ENCODE data around the gene PDSS2.
"Not testable (repeated sequence)": the region's sequence is repeated elsewhere in the genome, so short reads cannot be mapped to it uniquely, and the experiment has no call there.

The PDSS2 gene

GRCh38 chr6:107152638-107153430 lies 306.5 kb downstream of the PDSS2 start:
- DNase-seq = no peak

GRCh38 chr6:107144666-107145065 lies 314.7 kb downstream of the PDSS2 start:
- DNase-seq = no peak

- DNase-seq = no peak
Measured at GRCh38 chr6:107144014-107144413, 315.4 kb downstream of the PDSS2 start.

GRCh38 chr6:107140581-107140980 lies 318.8 kb downstream of the PDSS2 start:
- DNase-seq = no peak

GRCh38 chr6:107136324-107136723 lies 323.0 kb downstream of the PDSS2 start:
- not testable (repeated sequence) for DNase-seq

GRCh38 chr6:107135048-107135680 lies 324.2 kb downstream of the PDSS2 start:
- not testable (repeated sequence) for DNase-seq

GRCh38 chr6:107132330-107132954 lies 326.9 kb downstream of the PDSS2 start:
- DNase-seq = no peak

GRCh38 chr6:107129370-107129925 lies 329.9 kb downstream of the PDSS2 start:
- DNase-seq = no peak

GRCh38 chr6:107128577-107128976 lies 330.8 kb downstream of the PDSS2 start:
- DNase-seq = no peak

- no peak for DNase-seq
Measured at GRCh38 chr6:107128175-107128574, 331.2 kb downstream of the PDSS2 start.

- DNase-seq = no peak
Measured at GRCh38 chr6:107125771-107126170, 333.6 kb downstream of the PDSS2 start.

GRCh38 chr6:107124934-107125348 lies 334.4 kb downstream of the PDSS2 start:
- DNase-seq = no peak

GRCh38 chr6:107123501-107123900 lies 335.9 kb downstream of the PDSS2 start:
- DNase-seq = no peak

- DNase-seq = no peak
Measured at GRCh38 chr6:107122748-107123147, 336.6 kb downstream of the PDSS2 start.

GRCh38 chr6:107121964-107122495 lies 337.3 kb downstream of the PDSS2 start:
- DNase-seq = no peak

- no peak for DNase-seq
Measured at GRCh38 chr6:107121266-107121665, 338.1 kb downstream of the PDSS2 start.

- no peak for DNase-seq
Measured at GRCh38 chr6:107120404-107120803, 339.0 kb downstream of the PDSS2 start.

GRCh38 chr6:107118976-107119375 lies 340.4 kb downstream of the PDSS2 start:
- DNase-seq = no peak

- DNase-seq = not testable (repeated sequence)
Measured at GRCh38 chr6:107118540-107118939, 340.8 kb downstream of the PDSS2 start.

- no peak for DNase-seq
Measured at GRCh38 chr6:107116931-107117330, 342.4 kb downstream of the PDSS2 start.

- DNase-seq = peak; percentile 3
Measured at GRCh38 chr6:107116328-107116892, 343.0 kb downstream of the PDSS2 start.

GRCh38 chr6:107115695-107116327 lies 343.6 kb downstream of the PDSS2 start:
- peak; percentile 9 for DNase-seq
